ENCODE data around the gene BCL11A. TPM values are rescaled to one million over a fixed set of nuclear protein-coding genes. Genes with fewer than 3 reads are reported as not detected.

Gene BCL11A
- total and polyA plus RNA-seq, 2 of the 13 experiments (the other 11 are each of a cell fraction or from before 2014, with no cell fraction given): not detected

- Histone ChIP-seq H3K4me2 (ENCODE audit: low read depth, low read length) (0 out of 2 replicates have a peak overlapping the region, but pooled peaks have one; percentile 5), H3K79me2 (ENCODE audit: insufficient read depth, low read length) (no peaks in the 10 kb centered on the region), H3K9ac (ENCODE audit: insufficient read depth, low read depth, low read length) (no peak overlapping the region), H3K4me3 (replicated peaks in 1 of 3; ENCODE audit: insufficient read depth in 1 of 3, low read depth in 2 of 3, low read length in 3 of 3) (no peak overlapping the region), H3K4me1 (ENCODE audit: insufficient read depth, low read length) (peaks cover 28% of the 10 kb centered on the region), H3K36me3 (replicated peaks in 1 of 2; ENCODE audit: control insufficient read depth in 1 of 2, insufficient read depth in 2 of 2, low read length in 2 of 2) (no peaks in the 10 kb centered on the region), H4K20me1 (ENCODE audit: insufficient read depth, low read length) (peaks cover 4% of the 10 kb centered on the region; the same call in 1 of the 2 replicates), H2AFZ (ENCODE audit: low read length) (no peak overlapping the region), H3K27ac (ENCODE audit: extremely low read length, insufficient read depth, low read length) (no peak overlapping the region), H3K9me3 (ENCODE audit: low read length) (no peaks in the 10 kb centered on the region), H3K27me3 (ENCODE audit: control insufficient read depth in 1 of 2, insufficient read depth in 2 of 2, low read length in 2 of 2) (peaks cover 26 to 88% of the 10 kb centered on the region in 2 experiments)
- WGBS (ENCODE audit: low lambda C conversion rate): 43% methylated on average over 38 of the region's 38 CpGs
- intact Hi-C loops (cut with micrococcal nuclease; ENCODE audit: unreplicated experiment): loop anchor here (5.0 kb wide), 2 partner anchors 96 to 116 kb away; no protein-coding TSS in a partner anchor
- ChIA-PET POLR2A (no interaction called here), CTCF (ENCODE audit: low intra/inter-chr PET ratio, low total read pairs) (no interaction called here)
- BruUV-seq (replicated peaks): no TSS peak
- ATAC-seq (no peak), FAIRE-seq (no peak), DNase-seq (ENCODE audit: low spot score) (no peak)
- no peak for TF ChIP-seq TBX3 (IDR thresholded peaks at IDR 0.05; ENCODE audit: borderline replicate concordance)
- TF ChIP-seq IKZF1 (IDR thresholded peaks at IDR 0.05): no peak
- peak; percentile 62; the same call in 1 of the 2 replicates for TF ChIP-seq CBX2 (IDR thresholded peaks at IDR 0.05; ENCODE audit: low read depth, low read length)
- TF ChIP-seq CBX2 (CRISPR knock-in tag; IDR thresholded peaks at IDR 0.05; ENCODE audit: low read depth): no peak
- in situ Hi-C loops (cut with HindIII; ENCODE audit: extremely low pct_ligation_motif_present, low pct_unique_long_range_greater_than_20kb): no loop called here
Measured at GRCh38 chr2:60552851-60553494, 481 bp downstream of the BCL11A start.

- Histone ChIP-seq H3K4me3 (replicated peaks in 1 of 3; ENCODE audit: insufficient read depth in 1 of 3, low read depth in 2 of 3, low read length in 3 of 3) (peak overlapping the region in 2 of 3 experiments; percentile 13 to 14; a peak in 2 of 6 replicates), H3K27ac (ENCODE audit: extremely low read length, insufficient read depth, low read length) (no peak overlapping the region), H3K4me2 (ENCODE audit: low read depth, low read length) (peak overlapping the region; percentile 52; the same call in 1 of the 2 replicates), H3K79me2 (ENCODE audit: insufficient read depth, low read length) (no peaks in the 10 kb centered on the region), H3K36me3 (replicated peaks in 1 of 2; ENCODE audit: control insufficient read depth in 1 of 2, insufficient read depth in 2 of 2, low read length in 2 of 2) (no peaks in the 10 kb centered on the region), H3K9ac (ENCODE audit: insufficient read depth, low read depth, low read length) (no peak overlapping the region), H4K20me1 (ENCODE audit: insufficient read depth, low read length) (peaks cover 4% of the 10 kb centered on the region; the same call in 1 of the 2 replicates), H3K4me1 (ENCODE audit: insufficient read depth, low read length) (peaks cover 28% of the 10 kb centered on the region), H3K9me3 (ENCODE audit: low read length) (no peaks in the 10 kb centered on the region), H3K27me3 (ENCODE audit: control insufficient read depth in 1 of 2, insufficient read depth in 2 of 2, low read length in 2 of 2) (peaks cover 26 to 88% of the 10 kb centered on the region in 2 experiments), H2AFZ (ENCODE audit: low read length) (no peak overlapping the region)
- CTCF ChIA-PET (ENCODE audit: low intra/inter-chr PET ratio, low total read pairs): no interaction called here
- DNase-seq (ENCODE audit: low spot score) (no peak), FAIRE-seq (no peak), ATAC-seq (no peak)
- POLR2A ChIA-PET: no interaction called here
- in situ Hi-C loops (cut with HindIII; ENCODE audit: extremely low pct_ligation_motif_present, low pct_unique_long_range_greater_than_20kb): no loop called here
- TF ChIP-seq EZH2 (conservative IDR thresholded peaks at IDR 0.05; ENCODE audit: low read depth, low read length): peak; percentile 90; the same call in 1 of the 2 replicates
- TF ChIP-seq ZMYM4 (CRISPR knock-in tag; IDR thresholded peaks at IDR 0.05): no peak
- TF ChIP-seq PRPF4 (IDR thresholded peaks at IDR 0.05; ENCODE audit: low read depth, low read length, poor library complexity, severe bottlenecking): no peak
- no peak for TF ChIP-seq ZNF564 (CRISPR knock-in tag; IDR thresholded peaks at IDR 0.05)
- TF ChIP-seq MTF2 (CRISPR knock-in tag; IDR thresholded peaks at IDR 0.05; ENCODE audit: borderline replicate concordance): peak; percentile 95
- peak; percentile 25; the same call in 1 of the 2 replicates for TF ChIP-seq ZNF768 (CRISPR knock-in tag; IDR thresholded peaks at IDR 0.05)
- peak; percentile 73; the same call in 1 of the 2 replicates for TF ChIP-seq UBTF (CRISPR knock-in tag; IDR thresholded peaks at IDR 0.05)
- no peak for TF ChIP-seq SMARCE1 (IDR thresholded peaks at IDR 0.05; ENCODE audit: borderline replicate concordance)
- TF ChIP-seq BRF2 (CRISPR knock-in tag; IDR thresholded peaks at IDR 0.05): no peak
- no peak for TF ChIP-seq CBX5 (CRISPR knock-in tag; IDR thresholded peaks at IDR 0.05; ENCODE audit: borderline replicate concordance)
- BruUV-seq (replicated peaks): no TSS peak
- intact Hi-C loops (cut with micrococcal nuclease; ENCODE audit: unreplicated experiment): loop anchor here (5.0 kb wide), 2 partner anchors 95 to 115 kb away; no protein-coding TSS in a partner anchor
- WGBS (ENCODE audit: low lambda C conversion rate): 6% methylated on average over 49 of the region's 49 CpGs
Measured at GRCh38 chr2:60552078-60552850, 1.2 kb downstream of the BCL11A start.

Measured in HepG2 (cell line).